Measurements from ENCODE around the gene MEDAG.

DNA sequence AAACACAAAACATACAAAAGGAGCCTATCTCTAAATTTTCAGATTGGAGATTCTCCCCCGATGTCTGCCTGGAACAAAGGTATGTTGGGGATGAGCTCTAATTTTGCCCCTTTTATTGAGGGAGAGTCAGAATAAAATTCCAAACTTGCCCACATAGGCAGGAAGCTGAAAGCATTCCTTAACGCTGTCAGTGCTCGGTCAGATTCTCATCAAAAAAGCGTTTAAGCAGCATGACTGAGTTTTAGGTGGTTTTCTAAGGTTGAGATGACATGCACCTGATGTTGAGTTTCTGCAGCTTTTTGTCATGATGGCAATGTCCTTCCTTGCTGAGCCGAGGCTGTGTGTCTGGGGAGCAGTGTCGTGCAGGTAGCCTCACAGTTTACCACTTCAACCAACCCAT lies 48.4 kb upstream of the MEDAG start:
- TF ChIP-seq, protein P1, sequence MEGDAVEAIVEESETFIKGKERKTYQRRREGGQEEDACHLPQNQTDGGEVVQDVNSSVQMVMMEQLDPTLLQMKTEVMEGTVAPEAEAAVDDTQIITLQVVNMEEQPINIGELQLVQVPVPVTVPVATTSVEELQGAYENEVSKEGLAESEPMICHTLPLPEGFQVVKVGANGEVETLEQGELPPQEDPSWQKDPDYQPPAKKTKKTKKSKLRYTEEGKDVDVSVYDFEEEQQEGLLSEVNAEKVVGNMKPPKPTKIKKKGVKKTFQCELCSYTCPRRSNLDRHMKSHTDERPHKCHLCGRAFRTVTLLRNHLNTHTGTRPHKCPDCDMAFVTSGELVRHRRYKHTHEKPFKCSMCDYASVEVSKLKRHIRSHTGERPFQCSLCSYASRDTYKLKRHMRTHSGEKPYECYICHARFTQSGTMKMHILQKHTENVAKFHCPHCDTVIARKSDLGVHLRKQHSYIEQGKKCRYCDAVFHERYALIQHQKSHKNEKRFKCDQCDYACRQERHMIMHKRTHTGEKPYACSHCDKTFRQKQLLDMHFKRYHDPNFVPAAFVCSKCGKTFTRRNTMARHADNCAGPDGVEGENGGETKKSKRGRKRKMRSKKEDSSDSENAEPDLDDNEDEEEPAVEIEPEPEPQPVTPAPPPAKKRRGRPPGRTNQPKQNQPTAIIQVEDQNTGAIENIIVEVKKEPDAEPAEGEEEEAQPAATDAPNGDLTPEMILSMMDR (IDR thresholded peaks at IDR 0.05 in 8 of 11, conservative IDR thresholded peaks at IDR 0.05 in 3 of 11): no peak
- TF ChIP-seq POLR2A (IDR thresholded peaks at IDR 0.05) (no peak), POLR2AphosphoS5 (IDR thresholded peaks at IDR 0.05) (no peak)
